Transverse colon (tissue), 4 donors: ENCODE results near the gene PLEKHG4B.

Source experiments
- POLR2A ChIP-seq: fragments of 450-650 bp; IDR thresholded peaks from one replicate; pipeline ENCODE4 v1.6.1; 2016; ENCODE audit warnings: antibody characterized with exemption, mild to moderate bottlenecking, moderate library complexity
- POLR2AphosphoS5 ChIP-seq, 3 donors: sonication (generic); formaldehyde crosslinking; IDR thresholded peaks; one replicate each; pipeline ENCODE4 v1.6.1; 2016; ENCODE audit warnings: antibody characterized with exemption in 3 of 3
- TF ChIP-seq, protein P1 (sequence below), 5 experiments: fragments of 200-600 bp in 3 of 5; fragments of 450-650 bp in 2 of 5; sonication (generic) in 3 of 5; IDR thresholded peaks; 1 replicate in 2 of 5; 2 replicates in 3 of 5; pipeline ENCODE4 v1.5.1; 2016 to 2017; ENCODE audit warnings: antibody characterized with exemption in 5 of 5, inconsistent platforms in 3 of 5, mild to moderate bottlenecking in 2 of 5, moderate library complexity in 1 of 5

DNA sequence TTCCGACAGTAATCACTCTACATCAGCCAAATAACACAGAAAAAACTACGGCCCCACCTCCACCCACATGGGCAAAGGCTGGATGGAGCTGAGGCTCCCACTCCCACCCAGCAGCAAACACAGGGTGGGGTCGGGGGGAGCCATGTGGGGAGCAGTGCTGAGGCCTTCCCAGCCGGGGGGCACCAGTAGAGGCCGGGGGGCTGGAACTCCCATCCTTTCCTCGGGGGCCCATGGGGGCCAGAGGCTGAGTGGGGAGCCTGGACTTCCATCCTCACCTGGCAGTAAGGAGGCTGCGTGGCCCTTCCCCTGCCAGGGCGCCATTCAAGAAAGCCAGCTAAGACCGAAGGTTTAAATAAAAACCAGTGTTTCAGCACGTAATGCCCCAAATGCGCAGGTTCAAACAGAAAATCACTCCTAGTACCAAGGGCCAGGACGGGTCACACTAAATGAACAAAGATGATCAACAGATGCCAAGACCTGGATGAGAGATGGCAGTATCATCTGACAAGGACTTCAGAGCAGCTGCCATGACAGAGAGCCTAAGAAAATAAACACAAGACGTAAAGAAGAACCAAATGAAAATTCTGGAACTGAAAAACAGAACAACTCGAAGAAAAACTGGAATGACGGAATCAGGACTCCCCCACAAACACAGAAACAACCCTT lies 116.6 kb downstream of the PLEKHG4B start:
- TF ChIP-seq, protein P1, sequence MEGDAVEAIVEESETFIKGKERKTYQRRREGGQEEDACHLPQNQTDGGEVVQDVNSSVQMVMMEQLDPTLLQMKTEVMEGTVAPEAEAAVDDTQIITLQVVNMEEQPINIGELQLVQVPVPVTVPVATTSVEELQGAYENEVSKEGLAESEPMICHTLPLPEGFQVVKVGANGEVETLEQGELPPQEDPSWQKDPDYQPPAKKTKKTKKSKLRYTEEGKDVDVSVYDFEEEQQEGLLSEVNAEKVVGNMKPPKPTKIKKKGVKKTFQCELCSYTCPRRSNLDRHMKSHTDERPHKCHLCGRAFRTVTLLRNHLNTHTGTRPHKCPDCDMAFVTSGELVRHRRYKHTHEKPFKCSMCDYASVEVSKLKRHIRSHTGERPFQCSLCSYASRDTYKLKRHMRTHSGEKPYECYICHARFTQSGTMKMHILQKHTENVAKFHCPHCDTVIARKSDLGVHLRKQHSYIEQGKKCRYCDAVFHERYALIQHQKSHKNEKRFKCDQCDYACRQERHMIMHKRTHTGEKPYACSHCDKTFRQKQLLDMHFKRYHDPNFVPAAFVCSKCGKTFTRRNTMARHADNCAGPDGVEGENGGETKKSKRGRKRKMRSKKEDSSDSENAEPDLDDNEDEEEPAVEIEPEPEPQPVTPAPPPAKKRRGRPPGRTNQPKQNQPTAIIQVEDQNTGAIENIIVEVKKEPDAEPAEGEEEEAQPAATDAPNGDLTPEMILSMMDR (IDR thresholded peaks at IDR 0.05), result no peak
- no peak for TF ChIP-seq POLR2A
- TF ChIP-seq POLR2AphosphoS5 (IDR thresholded peaks at IDR 0.05), result no peak
